Duodenal mucosa (tissue), 2 donors: Measurements from ENCODE around the gene FAM222A.
A peak's percentile ranks its signal among the peaks of the same experiment; 100 is the strongest.

Experiments
- H3K27ac ChIP-seq: one replicate; pipeline ENCODE4 v1.7.0; 2013; ENCODE audit warnings: low read depth, low read length
- H3K27me3 ChIP-seq, 2 donors: one replicate each; pipeline ENCODE4 v1.7.0; 2013; ENCODE audit warnings: low read length in 2 of 2, control low read depth in 1 of 2; ENCODE audit not compliant: insufficient read depth in 2 of 2, control insufficient read depth in 1 of 2
- H3K36me3 ChIP-seq, 2 donors: one replicate each; pipeline ENCODE4 v1.7.0; 2013; ENCODE audit warnings: low read length in 2 of 2, control low read depth in 1 of 2; ENCODE audit not compliant: insufficient read depth in 2 of 2, control insufficient read depth in 1 of 2
- H3K4me1 ChIP-seq, 2 donors: one replicate each; pipeline ENCODE4 v1.7.0; 2013; ENCODE audit warnings: low read length in 2 of 2, control low read depth in 1 of 2; ENCODE audit not compliant: insufficient read depth in 2 of 2, control insufficient read depth in 1 of 2
- H3K4me3 ChIP-seq, 2 donors: one replicate each; pipeline ENCODE4 v1.7.0; 2013; ENCODE audit warnings: low read length in 2 of 2, low read depth in 1 of 2
- H3K9ac ChIP-seq, 2 donors: one replicate each; pipeline ENCODE4 v1.7.0; 2013; ENCODE audit warnings: low read length in 2 of 2, low read depth in 1 of 2
- H3K9me3 ChIP-seq, 2 donors: one replicate each; pipeline ENCODE4 v1.7.0; 2013; ENCODE audit warnings: low read length in 2 of 2, control low read depth in 1 of 2; ENCODE audit not compliant: control insufficient read depth in 1 of 2

Gene FAM222A

GRCh38 chr12:109767456-109767855 lies 53.8 kb downstream of the FAM222A start:
- no peak overlapping the region for H3K27ac ChIP-seq
- no peaks in the 10 kb centered on the region for H3K4me1 ChIP-seq
- H3K4me3 ChIP-seq, result no peak overlapping the region
- peaks cover 7% of the 10 kb centered on the region in 2 donors for H3K9me3 ChIP-seq
- H3K36me3 ChIP-seq, result no peaks in the 10 kb centered on the region
- H3K27me3 ChIP-seq, result no peaks in the 10 kb centered on the region
- no peak overlapping the region for H3K9ac ChIP-seq

DNA sequence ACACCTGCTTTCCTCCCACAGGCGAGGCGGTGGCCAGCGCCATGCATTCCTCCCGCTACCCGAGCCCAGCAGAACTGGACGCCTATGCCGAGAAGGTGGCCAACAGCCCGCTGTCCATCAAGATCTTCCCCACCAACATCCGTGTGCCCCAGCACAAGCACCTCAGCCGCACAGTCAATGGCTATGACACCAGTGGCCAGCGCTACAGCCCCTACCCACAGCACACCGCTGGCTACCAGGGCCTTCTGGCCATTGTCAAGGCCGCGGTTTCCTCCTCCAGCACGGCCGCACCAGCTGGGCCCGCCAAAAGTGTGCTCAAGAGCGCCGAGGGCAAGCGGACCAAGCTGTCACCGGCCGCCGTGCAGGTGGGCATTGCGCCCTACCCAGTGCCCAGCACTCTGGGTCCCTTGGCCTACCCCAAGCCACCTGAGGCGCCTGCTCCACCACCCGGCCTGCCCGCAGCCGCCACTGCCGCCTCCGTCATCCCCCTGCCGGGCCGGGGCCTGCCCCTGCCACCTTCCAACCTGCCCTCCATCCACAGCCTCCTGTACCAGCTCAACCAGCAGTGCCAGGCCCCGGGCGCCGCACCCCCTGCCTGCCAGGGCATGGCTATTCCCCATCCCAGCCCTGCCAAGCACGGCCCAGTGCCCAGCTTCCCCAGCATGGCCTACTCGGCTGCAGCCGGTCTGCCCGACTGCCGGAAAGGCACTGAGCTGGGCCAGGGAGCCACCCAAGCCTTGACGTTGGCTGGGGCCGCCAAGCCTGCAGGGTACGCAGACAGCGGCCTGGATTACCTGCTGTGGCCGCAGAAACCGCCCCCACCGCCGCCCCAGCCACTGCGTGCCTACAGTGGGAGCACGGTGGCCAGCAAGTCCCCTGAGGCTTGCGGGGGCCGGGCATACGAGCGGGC lies 54.6 kb downstream of the FAM222A start:
- H3K9me3 ChIP-seq, result peaks cover 3 to 5% of the 10 kb centered on the region in 2 donors
- no peak overlapping the region for H3K9ac ChIP-seq
- no peaks in the 10 kb centered on the region for H3K36me3 ChIP-seq
- H3K4me3 ChIP-seq, result no peak overlapping the region
- H3K27ac ChIP-seq, result no peak overlapping the region
- peaks cover 3 to 5% of the 10 kb centered on the region in 2 donors for H3K4me1 ChIP-seq
- no peaks in the 10 kb centered on the region for H3K27me3 ChIP-seq

- H3K27me3 ChIP-seq, result no peaks in the 10 kb centered on the region
- no peak overlapping the region for H3K4me3 ChIP-seq
- H3K9me3 ChIP-seq, result no peaks in the 10 kb centered on the region
- H3K9ac ChIP-seq, result no peak overlapping the region
- H3K36me3 ChIP-seq, result no peaks in the 10 kb centered on the region
- H3K4me1 ChIP-seq, result peaks cover 10 to 11% of the 10 kb centered on the region in 2 donors
- no peak overlapping the region for H3K27ac ChIP-seq
These were observed 55.5 kb downstream of the FAM222A start for GRCh38 chr12:109768901-109769670.

- Histone ChIP-seq H3K4me3 (no peak overlapping the region), H3K36me3 (no peaks in the 10 kb centered on the region), H3K27ac (no peak overlapping the region), H3K4me1 (peaks cover 10 to 12% of the 10 kb centered on the region in 2 donors), H3K27me3 (no peaks in the 10 kb centered on the region), H3K9ac (no peak overlapping the region), H3K9me3 (no peaks in the 10 kb centered on the region)
These were observed 56.7 kb downstream of the FAM222A start for GRCh38 chr12:109770104-109770860.

DNA sequence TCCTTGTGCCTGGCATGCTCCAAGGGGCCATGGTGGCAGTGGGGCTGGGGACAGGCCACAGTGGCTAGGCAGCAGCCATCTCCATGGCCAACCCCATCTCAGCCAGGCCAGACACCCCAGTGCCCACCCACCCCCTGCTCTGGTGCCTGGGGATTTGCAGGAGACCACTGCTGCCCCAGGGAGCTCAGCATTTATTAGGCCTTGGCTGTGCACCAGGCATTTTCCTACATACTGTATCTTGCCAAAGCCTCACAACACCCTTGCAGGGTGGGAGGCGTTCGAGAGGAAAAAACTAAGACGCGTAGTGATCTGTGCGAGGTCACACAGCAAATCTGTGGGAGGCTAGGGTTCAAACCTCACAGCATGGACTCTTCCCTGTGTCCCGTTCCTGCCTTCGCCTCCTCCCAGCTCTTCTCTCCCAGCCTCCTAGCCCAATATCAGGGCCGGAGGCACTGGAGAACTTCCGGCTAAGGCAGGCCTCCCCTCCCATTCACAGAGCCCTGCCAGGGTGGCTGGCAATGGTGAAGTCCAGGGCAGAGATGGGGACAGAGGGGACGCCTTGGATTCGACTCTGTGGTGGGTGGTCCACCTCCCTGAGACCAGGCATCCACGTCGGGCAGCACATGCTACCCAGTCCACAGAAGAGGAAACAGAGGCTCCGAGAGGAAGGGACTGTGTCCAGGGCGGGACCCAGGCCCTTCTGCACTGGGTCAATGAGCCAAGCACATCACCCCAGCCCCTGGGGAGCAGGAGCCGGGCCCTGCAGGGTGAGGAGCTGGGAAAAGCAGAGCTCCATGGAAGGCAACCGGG lies 57.4 kb downstream of the FAM222A start:
- no peaks in the 10 kb centered on the region for H3K27me3 ChIP-seq
- H3K4me1 ChIP-seq, result peaks cover 10 to 12% of the 10 kb centered on the region in 2 donors
- H3K36me3 ChIP-seq, result no peaks in the 10 kb centered on the region
- H3K4me3 ChIP-seq, result no peak overlapping the region
- no peak overlapping the region for H3K27ac ChIP-seq
- no peaks in the 10 kb centered on the region for H3K9me3 ChIP-seq
- H3K9ac ChIP-seq, result no peak overlapping the region

DNA sequence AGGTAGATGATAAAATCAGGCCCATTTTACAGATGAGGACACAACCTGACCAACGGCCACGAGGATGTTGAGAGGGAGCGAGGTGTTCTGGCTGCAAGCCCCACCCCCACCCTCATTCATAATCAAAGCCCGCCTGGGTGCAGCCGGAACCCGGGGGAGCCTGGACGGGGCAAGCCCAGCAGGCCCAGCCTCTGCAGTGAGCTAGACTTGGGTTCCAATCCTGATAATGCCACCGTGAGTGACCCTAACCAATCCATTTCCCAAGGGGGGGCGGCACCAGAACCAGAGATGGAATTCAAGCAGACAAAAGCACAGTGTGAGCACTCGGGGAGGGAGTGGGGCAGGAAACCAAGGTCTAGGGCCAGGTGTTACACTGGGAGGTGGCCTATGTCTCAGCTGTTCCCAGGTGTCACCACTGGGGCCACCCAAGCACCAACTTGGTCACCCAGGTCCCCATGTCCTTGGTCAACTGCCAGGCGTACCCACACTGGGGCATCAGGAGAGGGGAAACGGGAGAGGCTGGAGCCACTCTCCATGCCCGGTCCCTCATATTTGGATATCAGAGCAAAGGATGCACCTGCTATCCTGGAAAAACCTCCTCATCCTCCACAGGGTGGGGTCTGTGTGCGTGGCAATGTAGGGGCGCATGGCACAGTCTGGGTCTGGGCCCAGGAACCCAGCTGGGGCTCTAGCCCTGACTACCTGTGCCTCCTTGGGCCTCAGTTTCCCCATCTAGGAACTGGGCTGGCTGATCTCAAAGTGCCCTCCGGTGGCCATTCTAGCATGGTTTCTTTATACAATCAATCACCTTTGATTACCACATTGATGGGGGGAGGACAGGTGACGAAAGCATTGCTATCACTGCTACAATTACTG lies 58.4 kb downstream of the FAM222A start:
- Histone ChIP-seq H3K9ac (no peak overlapping the region), H3K27ac (no peak overlapping the region), H3K4me1 (peaks cover 10 to 12% of the 10 kb centered on the region in 2 donors), H3K27me3 (no peaks in the 10 kb centered on the region), H3K36me3 (no peaks in the 10 kb centered on the region), H3K9me3 (no peaks in the 10 kb centered on the region), H3K4me3 (no peak overlapping the region)

GRCh38 chr12:109772622-109773321 lies 59.1 kb downstream of the FAM222A start:
- Histone ChIP-seq H3K27ac (no peak overlapping the region), H3K9me3 (no peaks in the 10 kb centered on the region), H3K4me1 (peaks cover 10 to 12% of the 10 kb centered on the region in 2 donors), H3K36me3 (no peaks in the 10 kb centered on the region), H3K27me3 (no peaks in the 10 kb centered on the region), H3K4me3 (peak overlapping the region; percentile 26 to 53), H3K9ac (peak overlapping the region in 1 of 2 donors; percentile 25)

- H3K4me1 ChIP-seq, result peaks cover 10 to 12% of the 10 kb centered on the region in 2 donors
- peak overlapping the region; percentile 26 to 53 for H3K4me3 ChIP-seq
- H3K27me3 ChIP-seq, result no peaks in the 10 kb centered on the region
- H3K9ac ChIP-seq, result no peak overlapping the region
- H3K9me3 ChIP-seq, result no peaks in the 10 kb centered on the region
- no peaks in the 10 kb centered on the region for H3K36me3 ChIP-seq
- no peak overlapping the region for H3K27ac ChIP-seq
These were observed 59.9 kb downstream of the FAM222A start for GRCh38 chr12:109773384-109774011.
